WERI-Rb-1 (cell line): Measurements from ENCODE around the gene FSTL4.

Experiments used
- DNase-seq: peaks from one replicate; pipeline ENCODE4 v3.0.0-alpha.2; 2020
- H3K27ac ChIP-seq: fragments of 250-450 bp; sonication (Bioruptor Pico); 2 replicates; pipeline ENCODE4 v1.5.1; 2020; ENCODE audit warnings: mild to moderate bottlenecking, moderate library complexity
- H3K27me3 ChIP-seq: fragments of 250-450 bp; sonication (Bioruptor Pico); 2 replicates; pipeline ENCODE4 v1.5.1; 2021; ENCODE audit warnings: mild to moderate bottlenecking, low read depth, moderate library complexity; ENCODE audit not compliant: insufficient read depth, severe bottlenecking
- H3K36me3 ChIP-seq: fragments of 250-450 bp; sonication (Bioruptor Pico); 2 replicates; pipeline ENCODE4 v1.5.1; 2020; ENCODE audit warnings: mild to moderate bottlenecking, moderate library complexity
- H3K4me3 ChIP-seq: 2 replicates; pipeline ENCODE4 v1.5.1; 2011; ENCODE audit warnings: low read depth, mild to moderate bottlenecking, control low read depth, low read length
- H3K9me3 ChIP-seq: fragments of 250-450 bp; sonication (Bioruptor Pico); 2 replicates; pipeline ENCODE4 v1.5.1; 2021; ENCODE audit warnings: mild to moderate bottlenecking, moderate library complexity; ENCODE audit not compliant: severe bottlenecking
- CTCF ChIP-seq: IDR thresholded peaks from 2 replicates; pipeline ENCODE4 v1.5.1; 2011; ENCODE audit warnings: low read depth, mild to moderate bottlenecking, control low read depth, inconsistent platforms, low read length

FSTL4 gene

DNA sequence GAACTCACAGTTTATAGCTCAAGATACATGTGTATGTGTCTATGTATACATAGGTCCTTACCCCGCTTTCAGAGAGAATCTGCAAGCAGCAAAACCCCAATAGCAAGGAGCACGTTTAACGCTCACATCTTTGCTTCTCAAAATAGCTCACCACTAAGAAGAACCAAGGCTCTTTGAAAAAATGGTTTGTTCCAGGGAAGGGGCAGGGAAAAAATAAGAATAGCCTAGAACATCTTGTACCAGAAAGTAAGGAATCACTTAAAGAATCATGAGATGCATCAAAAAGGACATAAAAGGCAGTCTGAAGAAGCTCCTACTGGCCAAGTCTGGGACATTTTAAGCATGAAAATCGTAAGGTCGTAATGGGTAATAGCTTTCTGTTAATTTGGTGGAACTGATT is 196.4 kb downstream of the FSTL4 start:
- H3K36me3 ChIP-seq: no peaks in the 10 kb centered on the region
- no peak overlapping the region for H3K4me3 ChIP-seq
- H3K9me3 ChIP-seq: no peaks in the 10 kb centered on the region
- H3K27me3 ChIP-seq: no peaks in the 10 kb centered on the region
- no peak overlapping the region for H3K27ac ChIP-seq
- TF ChIP-seq CTCF: no peak
- no peak for DNase-seq

DNA sequence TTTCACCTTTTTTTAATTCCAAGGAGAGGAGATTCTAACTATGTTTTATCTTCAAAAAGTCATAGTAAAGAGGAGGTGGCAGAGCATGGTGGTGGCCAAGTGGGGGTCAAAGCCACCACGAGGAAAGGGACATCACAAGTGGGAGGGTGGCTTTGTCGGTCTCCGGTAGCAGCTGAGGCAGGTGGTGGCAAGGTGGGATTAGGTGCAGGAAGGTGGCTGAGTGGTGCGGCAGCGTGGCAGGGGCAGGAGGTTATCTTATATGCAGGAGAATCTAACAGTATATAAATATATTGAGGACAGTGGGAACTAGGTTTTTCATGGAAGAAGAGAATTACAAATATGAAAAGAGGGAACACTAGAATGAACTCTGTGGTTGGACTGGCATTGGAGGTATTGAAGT is 196.8 kb downstream of the FSTL4 start:
- no peaks in the 10 kb centered on the region for H3K27me3 ChIP-seq
- no peak for TF ChIP-seq CTCF
- H3K36me3 ChIP-seq: no peaks in the 10 kb centered on the region
- H3K27ac ChIP-seq: no peak overlapping the region
- no peak for DNase-seq
- no peak overlapping the region for H3K4me3 ChIP-seq
- no peaks in the 10 kb centered on the region for H3K9me3 ChIP-seq

DNA sequence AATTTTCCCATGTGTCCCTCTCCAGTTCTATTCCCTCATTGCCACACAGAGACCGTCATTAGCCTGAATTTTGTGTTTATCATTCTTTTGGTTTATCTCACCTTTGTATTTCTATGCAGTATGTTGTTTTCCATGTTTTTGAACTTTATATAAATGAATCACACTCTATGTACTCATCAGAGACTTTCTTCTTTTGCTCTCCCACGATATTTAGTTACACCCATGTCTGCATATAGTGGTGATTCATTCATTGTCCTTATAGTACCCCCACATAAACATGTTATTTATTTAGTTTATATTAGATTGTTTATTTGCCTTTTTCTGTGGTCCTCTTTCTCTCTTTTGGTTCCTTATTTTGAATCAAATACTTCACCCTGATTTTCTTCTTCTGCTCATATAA is 199.7 kb downstream of the FSTL4 start:
- DNase-seq: no peak
- H3K9me3 ChIP-seq: no peaks in the 10 kb centered on the region
- no peak for TF ChIP-seq CTCF
- no peak overlapping the region for H3K4me3 ChIP-seq
- H3K27ac ChIP-seq: no peak overlapping the region
- H3K27me3 ChIP-seq: no peaks in the 10 kb centered on the region
- H3K36me3 ChIP-seq: no peaks in the 10 kb centered on the region

GRCh38 chr5:133410335-133410828 is 202.0 kb downstream of the FSTL4 start:
- Histone ChIP-seq H3K4me3 (no peak overlapping the region), H3K36me3 (no peaks in the 10 kb centered on the region), H3K27me3 (no peaks in the 10 kb centered on the region), H3K9me3 (no peaks in the 10 kb centered on the region), H3K27ac (no peak overlapping the region)
- no peak for DNase-seq
- no peak for TF ChIP-seq CTCF

DNA sequence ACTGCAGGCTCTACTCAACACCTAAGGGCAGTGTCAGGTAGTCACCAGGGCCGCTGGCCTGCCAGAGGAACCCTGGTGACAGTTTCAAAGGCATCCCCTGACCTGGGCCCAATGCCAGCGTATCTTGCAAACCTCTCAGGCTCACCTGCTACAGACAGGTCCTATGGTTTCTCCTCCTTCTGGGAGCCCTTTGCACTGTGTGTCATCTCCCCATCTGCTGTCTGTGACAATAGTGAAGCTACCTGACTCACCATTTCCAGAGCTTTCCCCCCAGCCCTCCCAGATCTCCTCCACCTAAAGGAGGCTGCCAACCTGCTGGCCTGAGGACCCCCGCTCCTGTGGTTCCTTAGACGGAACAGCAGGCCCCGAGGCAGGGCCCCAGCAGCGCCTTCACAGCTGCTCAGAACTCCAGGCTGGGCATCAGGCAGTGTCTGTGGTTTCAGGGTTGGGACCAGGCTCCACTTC is 203.1 kb downstream of the FSTL4 start:
- Histone ChIP-seq H3K27me3 (no peaks in the 10 kb centered on the region), H3K27ac (no peak overlapping the region), H3K4me3 (no peak overlapping the region), H3K36me3 (no peaks in the 10 kb centered on the region), H3K9me3 (no peaks in the 10 kb centered on the region)
- DNase-seq: no peak
- no peak for TF ChIP-seq CTCF

GRCh38 chr5:133408322-133408721 is 204.0 kb downstream of the FSTL4 start:
- Histone ChIP-seq H3K9me3 (no peaks in the 10 kb centered on the region), H3K27me3 (no peaks in the 10 kb centered on the region)

More at GRCh38 chr5:133408322-133408721, 204.0 kb downstream of the FSTL4 start:
- no peaks in the 10 kb centered on the region for H3K36me3 ChIP-seq
- no peak for DNase-seq
- no peak for TF ChIP-seq CTCF
- H3K4me3 ChIP-seq: no peak overlapping the region
- H3K27ac ChIP-seq: no peak overlapping the region
